Colonic mucosa (tissue), 4 donors: ENCODE data around the gene ALKBH7. TPM values are rescaled to one million over a fixed set of nuclear protein-coding genes. Genes with fewer than 3 reads are reported as not detected.
"Not testable (repeated sequence)": the region's sequence is repeated elsewhere in the genome, so short reads cannot be mapped to it uniquely, and the experiment has no call there.

Experiments
- DNase-seq: peaks from one replicate; pipeline ENCODE4 v3.0.0-alpha.2; 2020
- H3K27ac ChIP-seq: fragments of 200-600 bp; one replicate; pipeline ENCODE4 v1.8.0; 2021
- H3K27me3 ChIP-seq: fragments of 200-600 bp; one replicate; pipeline ENCODE4 v1.8.0; 2021
- H3K36me3 ChIP-seq: fragments of 200-600 bp; one replicate; pipeline ENCODE4 v1.8.0; 2021
- H3K4me1 ChIP-seq: fragments of 200-600 bp; one replicate; pipeline ENCODE4 v1.8.0; 2021; ENCODE audit warnings: mild to moderate bottlenecking
- H3K4me3 ChIP-seq: fragments of 200-600 bp; one replicate; pipeline ENCODE4 v1.8.0; 2021
- H3K9ac ChIP-seq, 2 donors: one replicate each; pipeline ENCODE4 v1.7.0; 2013; ENCODE audit warnings: control low read depth in 2 of 2, low read depth in 2 of 2, low read length in 2 of 2
- H3K9me3 ChIP-seq: fragments of 200-600 bp; one replicate; pipeline ENCODE4 v1.8.0; 2021
- CTCF ChIP-seq: fragments of 200-600 bp; IDR thresholded peaks from one replicate; pipeline ENCODE4 v1.8.0; 2022; ENCODE audit warnings: antibody characterized with exemption, mild to moderate bottlenecking
- intact Hi-C: fragments of 100-400 bp; cut with DNase I; formaldehyde crosslinking; loops from one replicate; pipeline ENCODE4 v1.14.1; 2022
- total RNA-seq, 2 donors: library from RNA; stranded (reverse); fragmentation: NEBNext Ultra II Directional in 1 of 2; extraction: Animal tissue kit (Norgen Biotek cat#: 25700) in 1 of 2; gene quantifications; one replicate each; pipeline ENCODE4 v1.2.1, GENCODE V29; 2021
- donor health status: healthy.
- donor health status: DM: no; HTN: no; CAD: no.
- donor health status: DM: no; HTN: no; CAD: no.

Gene ALKBH7
- total RNA-seq, 2 donors from 2014 or later: 135 to 150 TPM

GRCh38 chr19:6359568-6360341 is 12.8 kb upstream of the ALKBH7 start:
- no peak overlapping the region for H3K4me3 ChIP-seq
- H3K4me1 ChIP-seq: no peaks in the 10 kb centered on the region
- no peaks in the 10 kb centered on the region for H3K36me3 ChIP-seq
- H3K9me3 ChIP-seq: no peaks in the 10 kb centered on the region
- intact Hi-C loops: no loop called here
- no peak overlapping the region for H3K9ac ChIP-seq
- DNase-seq: no peak
- no peaks in the 10 kb centered on the region for H3K27me3 ChIP-seq
- H3K27ac ChIP-seq: no peak overlapping the region
- no peak for TF ChIP-seq CTCF

- not testable (repeated sequence) for H3K27me3 ChIP-seq, DNase-seq, H3K27ac ChIP-seq
Measured at GRCh38 chr19:6360445-6360844, 12.1 kb upstream of the ALKBH7 start.

GRCh38 chr19:6360857-6361216 is 11.8 kb upstream of the ALKBH7 start:
- H3K27me3 ChIP-seq, DNase-seq, H3K4me1 ChIP-seq, H3K27ac ChIP-seq, H3K9me3 ChIP-seq, H3K36me3 ChIP-seq, intact Hi-C loops, H3K9ac ChIP-seq: not testable (repeated sequence)
- peak overlapping the region; percentile 98 for H3K4me3 ChIP-seq

More at GRCh38 chr19:6360445-6360844, 12.1 kb upstream of the ALKBH7 start:
- H3K9ac ChIP-seq, H3K36me3 ChIP-seq, H3K4me1 ChIP-seq, H3K4me3 ChIP-seq, intact Hi-C loops, H3K9me3 ChIP-seq: not testable (repeated sequence)

- no peaks in the 10 kb centered on the region for H3K9me3 ChIP-seq
- H3K4me1 ChIP-seq: no peaks in the 10 kb centered on the region
- peak overlapping the region; percentile 80 to 82 for H3K9ac ChIP-seq
- DNase-seq: peak; percentile 31
- H3K27ac ChIP-seq: peak overlapping the region; percentile 77
- H3K4me3 ChIP-seq: peak overlapping the region; percentile 98
- intact Hi-C loops: no loop called here
- TF ChIP-seq CTCF: no peak
- H3K27me3 ChIP-seq: no peaks in the 10 kb centered on the region
- H3K36me3 ChIP-seq: peaks cover 4% of the 10 kb centered on the region
Measured at GRCh38 chr19:6362027-6362350, 10.6 kb upstream of the ALKBH7 start.

GRCh38 chr19:6362351-6362801 is 10.2 kb upstream of the ALKBH7 start:
- intact Hi-C loops: no loop called here
- Histone ChIP-seq H3K9me3 (no peaks in the 10 kb centered on the region), H3K36me3 (peaks cover 4% of the 10 kb centered on the region), H3K4me1 (no peaks in the 10 kb centered on the region), H3K27me3 (no peaks in the 10 kb centered on the region), H3K4me3 (peak overlapping the region; percentile 98), H3K27ac (peak overlapping the region; percentile 47), H3K9ac (peak overlapping the region; percentile 80 to 82)
- no peak for DNase-seq
- no peak for TF ChIP-seq CTCF

- H3K9ac ChIP-seq: no peak overlapping the region
- DNase-seq: no peak
- no peak overlapping the region for H3K4me3 ChIP-seq
- TF ChIP-seq CTCF: no peak
- H3K4me1 ChIP-seq: no peaks in the 10 kb centered on the region
- H3K27ac ChIP-seq: no peak overlapping the region
- no peaks in the 10 kb centered on the region for H3K27me3 ChIP-seq
- peaks cover 4% of the 10 kb centered on the region for H3K36me3 ChIP-seq
- H3K9me3 ChIP-seq: no peaks in the 10 kb centered on the region
- intact Hi-C loops: no loop called here
Measured at GRCh38 chr19:6364353-6364752, 8.2 kb upstream of the ALKBH7 start.
